Uterus (tissue), 2 donors: ENCODE measurements around the gene LRRC28.

Source experiments
- POLR2A ChIP-seq, 2 donors: fragments of 450-650 bp; IDR thresholded peaks; one replicate each; pipeline ENCODE4 v1.6.1; 2016; ENCODE audit warnings: antibody characterized with exemption in 2 of 2, mild to moderate bottlenecking in 1 of 2, moderate library complexity in 1 of 2
- TF ChIP-seq, protein P1 (sequence below), 4 experiments: fragments of 200-600 bp in 2 of 4; fragments of 450-650 bp in 2 of 4; sonication (generic) in 2 of 4; IDR thresholded peaks; one replicate each; pipeline ENCODE4 v1.5.1; 2016 to 2019; ENCODE audit warnings: antibody characterized with exemption in 4 of 4, mild to moderate bottlenecking in 2 of 4, moderate library complexity in 1 of 4

DNA sequence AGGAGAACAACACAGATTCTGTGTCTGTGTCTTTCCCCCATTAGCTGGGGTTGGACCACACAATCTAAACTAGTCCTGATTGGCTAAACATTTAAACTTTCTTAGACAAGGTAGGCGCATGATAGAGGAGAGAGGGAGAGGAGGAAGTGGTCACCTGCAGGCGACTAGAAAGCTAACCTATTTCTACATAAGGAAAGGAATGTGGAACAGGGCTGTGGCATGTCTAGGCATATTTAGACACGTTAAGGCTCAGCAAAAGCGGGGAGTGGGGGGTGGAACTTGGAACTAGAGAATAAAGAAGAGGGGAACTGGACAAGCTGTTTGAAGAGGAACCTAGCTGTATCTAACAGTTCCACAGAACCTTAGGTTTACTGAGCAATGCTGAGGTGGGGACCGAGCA is 12.8 kb downstream of the LRRC28 start:
- TF ChIP-seq, protein P1, sequence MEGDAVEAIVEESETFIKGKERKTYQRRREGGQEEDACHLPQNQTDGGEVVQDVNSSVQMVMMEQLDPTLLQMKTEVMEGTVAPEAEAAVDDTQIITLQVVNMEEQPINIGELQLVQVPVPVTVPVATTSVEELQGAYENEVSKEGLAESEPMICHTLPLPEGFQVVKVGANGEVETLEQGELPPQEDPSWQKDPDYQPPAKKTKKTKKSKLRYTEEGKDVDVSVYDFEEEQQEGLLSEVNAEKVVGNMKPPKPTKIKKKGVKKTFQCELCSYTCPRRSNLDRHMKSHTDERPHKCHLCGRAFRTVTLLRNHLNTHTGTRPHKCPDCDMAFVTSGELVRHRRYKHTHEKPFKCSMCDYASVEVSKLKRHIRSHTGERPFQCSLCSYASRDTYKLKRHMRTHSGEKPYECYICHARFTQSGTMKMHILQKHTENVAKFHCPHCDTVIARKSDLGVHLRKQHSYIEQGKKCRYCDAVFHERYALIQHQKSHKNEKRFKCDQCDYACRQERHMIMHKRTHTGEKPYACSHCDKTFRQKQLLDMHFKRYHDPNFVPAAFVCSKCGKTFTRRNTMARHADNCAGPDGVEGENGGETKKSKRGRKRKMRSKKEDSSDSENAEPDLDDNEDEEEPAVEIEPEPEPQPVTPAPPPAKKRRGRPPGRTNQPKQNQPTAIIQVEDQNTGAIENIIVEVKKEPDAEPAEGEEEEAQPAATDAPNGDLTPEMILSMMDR (IDR thresholded peaks at IDR 0.05): no peak
- no peak for TF ChIP-seq POLR2A (IDR thresholded peaks at IDR 0.05)
